Uterus (tissue), 4 donors: ENCODE measurements around the gene PTPRD. TPM values are rescaled to one million over a fixed set of nuclear protein-coding genes. Genes with fewer than 3 reads are reported as not detected.

Source experiments
- DNase-seq, 2 donors: peaks; one replicate each; pipeline ENCODE4 v3.0.0-alpha.2; 2019 to 2020
- H3K27ac ChIP-seq, 2 donors: fragments of 200-600 bp; sonication (generic); 1 replicate in 1 of 2; 2 replicates in 1 of 2; pipeline ENCODE4 v1.5.1; 2016 to 2018
- H3K27me3 ChIP-seq, 2 donors: fragments of 200-600 bp; sonication (generic); one replicate each; pipeline ENCODE4 v1.5.1; 2018 to 2019; ENCODE audit warnings: control low read depth in 1 of 2
- H3K36me3 ChIP-seq, 2 donors: fragments of 200-600 bp; sonication (generic); one replicate each; pipeline ENCODE4 v1.5.1; 2019; ENCODE audit warnings: control low read depth in 1 of 2
- H3K4me1 ChIP-seq, 2 donors: fragments of 200-600 bp; sonication (generic); one replicate each; pipeline ENCODE4 v1.5.1; 2018 to 2019; ENCODE audit warnings: control low read depth in 1 of 2
- H3K4me3 ChIP-seq, 2 donors: fragments of 200-600 bp; sonication (generic); 1 replicate in 1 of 2; 2 replicates in 1 of 2; pipeline ENCODE4 v1.5.1; 2018 to 2019; ENCODE audit warnings: mild to moderate bottlenecking in 1 of 2
- H3K9me3 ChIP-seq, 2 donors: fragments of 200-600 bp; sonication (generic); one replicate each; pipeline ENCODE4 v1.5.1; 2019; ENCODE audit warnings: control low read depth in 1 of 2
- POLR2A ChIP-seq, 2 donors: fragments of 450-650 bp; IDR thresholded peaks; one replicate each; pipeline ENCODE4 v1.6.1; 2016; ENCODE audit warnings: antibody characterized with exemption in 2 of 2, mild to moderate bottlenecking in 1 of 2, moderate library complexity in 1 of 2
- intact Hi-C: fragments of 100-400 bp; cut with DNase I; formaldehyde crosslinking; loops from one replicate; pipeline ENCODE4 v1.15.1; 2023; ENCODE audit warnings: low total_unique reads
- total RNA-seq, 4 donors: library from RNA; depleted of rRNA in 3 of 4; stranded (reverse); fragments of >200 nt in 3 of 4; gene quantifications; one replicate each; pipeline versions ENCODE4 v1.1.0 to v1.2.4, GENCODE V29; 2014 to 2023
- TF ChIP-seq, protein P1 (sequence below), 4 experiments: fragments of 200-600 bp in 2 of 4; fragments of 450-650 bp in 2 of 4; sonication (generic) in 2 of 4; IDR thresholded peaks; one replicate each; pipeline ENCODE4 v1.5.1; 2016 to 2019; ENCODE audit warnings: antibody characterized with exemption in 4 of 4, mild to moderate bottlenecking in 2 of 4, moderate library complexity in 1 of 4
- donor health status: DM: yes; HTN: yes; CAD: no.

The PTPRD gene
- total RNA-seq, 4 donors from 2014 or later, result 1.2 to 136 (median 26.4) TPM

DNA sequence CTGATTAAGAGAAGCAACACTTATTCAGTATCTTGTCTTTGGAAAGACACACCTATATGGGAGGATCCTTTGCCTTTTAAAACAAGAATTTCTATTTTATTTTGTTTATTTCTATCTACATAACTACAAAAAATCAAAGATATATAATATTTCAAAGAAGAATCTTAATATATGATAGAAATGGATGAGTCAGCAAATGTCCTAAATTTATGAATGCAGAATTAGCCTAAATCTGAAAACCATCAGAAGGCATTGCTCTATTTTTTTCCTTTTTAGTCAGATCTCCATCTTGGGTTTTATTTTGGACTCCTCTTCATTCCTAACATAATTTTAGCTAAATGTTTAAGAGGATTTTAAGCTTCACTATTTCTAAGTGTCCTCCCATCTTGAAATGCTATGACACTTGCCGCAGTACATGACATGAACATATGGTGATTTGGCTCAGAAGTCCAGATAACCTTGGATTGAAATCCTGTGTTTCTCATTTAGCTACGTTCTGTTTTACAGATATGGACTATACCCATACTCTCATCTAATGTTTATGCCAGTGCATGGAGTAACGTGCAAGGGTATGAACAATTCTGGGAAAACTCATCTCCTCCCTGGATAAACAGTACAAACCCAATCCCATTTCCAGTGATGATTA is 1490.4 kb downstream of the PTPRD start:
- intact Hi-C loops, result no loop called here
- no peak for DNase-seq
- Histone ChIP-seq H3K36me3 (no peaks in the 10 kb centered on the region), H3K4me1 (no peaks in the 10 kb centered on the region), H3K27me3 (no peaks in the 10 kb centered on the region), H3K27ac (no peak overlapping the region), H3K9me3 (no peaks in the 10 kb centered on the region), H3K4me3 (no peak overlapping the region)
- TF ChIP-seq POLR2A (IDR thresholded peaks at IDR 0.05), result no peak
- TF ChIP-seq, protein P1, sequence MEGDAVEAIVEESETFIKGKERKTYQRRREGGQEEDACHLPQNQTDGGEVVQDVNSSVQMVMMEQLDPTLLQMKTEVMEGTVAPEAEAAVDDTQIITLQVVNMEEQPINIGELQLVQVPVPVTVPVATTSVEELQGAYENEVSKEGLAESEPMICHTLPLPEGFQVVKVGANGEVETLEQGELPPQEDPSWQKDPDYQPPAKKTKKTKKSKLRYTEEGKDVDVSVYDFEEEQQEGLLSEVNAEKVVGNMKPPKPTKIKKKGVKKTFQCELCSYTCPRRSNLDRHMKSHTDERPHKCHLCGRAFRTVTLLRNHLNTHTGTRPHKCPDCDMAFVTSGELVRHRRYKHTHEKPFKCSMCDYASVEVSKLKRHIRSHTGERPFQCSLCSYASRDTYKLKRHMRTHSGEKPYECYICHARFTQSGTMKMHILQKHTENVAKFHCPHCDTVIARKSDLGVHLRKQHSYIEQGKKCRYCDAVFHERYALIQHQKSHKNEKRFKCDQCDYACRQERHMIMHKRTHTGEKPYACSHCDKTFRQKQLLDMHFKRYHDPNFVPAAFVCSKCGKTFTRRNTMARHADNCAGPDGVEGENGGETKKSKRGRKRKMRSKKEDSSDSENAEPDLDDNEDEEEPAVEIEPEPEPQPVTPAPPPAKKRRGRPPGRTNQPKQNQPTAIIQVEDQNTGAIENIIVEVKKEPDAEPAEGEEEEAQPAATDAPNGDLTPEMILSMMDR (IDR thresholded peaks at IDR 0.05), result no peak

DNA sequence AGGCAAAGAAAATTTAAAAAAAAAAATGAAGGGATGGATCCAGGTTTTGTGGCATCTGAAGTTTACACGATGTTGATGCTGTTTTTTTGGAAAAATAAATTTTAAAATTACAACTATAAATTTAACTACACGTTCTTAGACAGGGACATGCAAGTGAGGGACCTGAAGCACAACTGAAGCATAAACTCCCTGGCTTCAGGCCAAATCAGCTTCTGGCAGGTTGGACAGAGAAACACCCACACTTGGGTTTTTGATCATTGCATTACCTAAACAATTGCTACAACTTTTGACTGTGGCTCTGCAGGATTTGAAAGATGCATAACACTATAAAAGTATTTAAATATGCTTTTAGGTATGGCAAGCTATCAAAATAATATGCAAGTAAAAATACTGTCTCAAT is 1494.9 kb downstream of the PTPRD start:
- TF ChIP-seq POLR2A (IDR thresholded peaks at IDR 0.05), result no peak
- TF ChIP-seq, protein P1 (IDR thresholded peaks at IDR 0.05), result no peak
- no peaks in the 10 kb centered on the region for H3K27me3 ChIP-seq
- H3K36me3 ChIP-seq, result no peaks in the 10 kb centered on the region
- no peaks in the 10 kb centered on the region for H3K4me1 ChIP-seq
- intact Hi-C loops, result no loop called here
- H3K27ac ChIP-seq, result no peak overlapping the region
- no peak for DNase-seq
- H3K9me3 ChIP-seq, result no peaks in the 10 kb centered on the region
- H3K4me3 ChIP-seq, result no peak overlapping the region

DNA sequence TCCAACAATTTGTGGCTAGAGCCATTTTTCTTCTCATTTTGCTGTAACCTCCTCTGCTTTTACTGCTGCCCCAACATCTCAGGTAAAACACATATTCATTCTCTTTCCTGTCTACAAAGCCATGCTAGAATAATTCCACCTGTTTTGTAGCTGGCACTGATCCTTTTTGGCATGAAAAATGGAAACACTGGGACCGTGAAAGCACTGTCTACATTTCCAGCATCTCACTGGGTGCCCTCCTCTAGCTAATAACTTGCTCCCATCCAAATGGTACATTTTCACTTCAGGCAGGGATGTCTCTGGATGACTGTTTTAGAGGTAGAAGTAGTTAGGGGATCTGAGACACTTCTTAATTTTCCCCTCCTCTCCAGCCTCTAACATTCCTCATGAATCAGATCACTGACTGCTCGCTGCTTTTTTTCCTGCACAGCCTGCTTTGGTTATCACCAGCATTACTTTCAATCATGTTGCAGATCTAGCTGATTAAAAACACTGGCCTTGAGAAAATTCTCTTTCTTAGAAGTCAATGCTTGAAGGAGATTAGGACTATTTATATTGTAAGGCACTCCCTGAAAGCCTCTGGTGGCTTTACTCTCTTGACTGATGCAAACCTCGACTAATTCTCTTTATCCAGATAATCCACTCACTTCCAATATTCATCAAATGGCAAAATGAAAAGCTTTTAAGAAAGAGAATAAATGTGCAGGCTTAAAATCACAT is 1500.6 kb downstream of the PTPRD start:
- intact Hi-C loops, result no loop called here
- Histone ChIP-seq H3K36me3 (no peaks in the 10 kb centered on the region), H3K9me3 (no peaks in the 10 kb centered on the region), H3K4me3 (no peak overlapping the region), H3K27ac (no peak overlapping the region), H3K4me1 (no peaks in the 10 kb centered on the region), H3K27me3 (no peaks in the 10 kb centered on the region)
- TF ChIP-seq, protein P1 (IDR thresholded peaks at IDR 0.05), result no peak
- TF ChIP-seq POLR2A (IDR thresholded peaks at IDR 0.05), result no peak
- no peak for DNase-seq

DNA sequence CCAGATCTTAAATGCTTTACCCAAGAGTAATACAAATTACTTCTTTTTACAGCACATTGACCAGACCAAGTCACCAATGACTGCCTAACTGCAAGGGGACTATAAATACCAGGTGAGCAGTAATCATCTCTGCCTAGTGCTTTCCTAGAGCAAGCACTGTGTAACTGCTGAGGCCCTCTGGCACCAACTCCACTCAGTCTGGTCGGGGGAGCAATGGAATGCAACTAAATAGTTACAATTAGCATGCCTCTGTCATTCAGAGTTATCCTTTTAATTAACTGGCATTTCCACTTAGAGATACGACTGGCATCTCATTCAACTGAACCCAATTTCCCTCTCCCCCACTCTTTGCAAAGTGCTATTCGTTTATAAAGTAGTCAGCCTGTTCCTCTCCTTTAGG is 1504.2 kb downstream of the PTPRD start:
- Histone ChIP-seq H3K27ac (no peak overlapping the region), H3K27me3 (no peaks in the 10 kb centered on the region), H3K4me1 (no peaks in the 10 kb centered on the region), H3K4me3 (no peak overlapping the region), H3K36me3 (no peaks in the 10 kb centered on the region), H3K9me3 (no peaks in the 10 kb centered on the region)
- TF ChIP-seq POLR2A (IDR thresholded peaks at IDR 0.05), result no peak
- TF ChIP-seq, protein P1 (IDR thresholded peaks at IDR 0.05), result no peak
- intact Hi-C loops, result no loop called here
- DNase-seq, result no peak

DNA sequence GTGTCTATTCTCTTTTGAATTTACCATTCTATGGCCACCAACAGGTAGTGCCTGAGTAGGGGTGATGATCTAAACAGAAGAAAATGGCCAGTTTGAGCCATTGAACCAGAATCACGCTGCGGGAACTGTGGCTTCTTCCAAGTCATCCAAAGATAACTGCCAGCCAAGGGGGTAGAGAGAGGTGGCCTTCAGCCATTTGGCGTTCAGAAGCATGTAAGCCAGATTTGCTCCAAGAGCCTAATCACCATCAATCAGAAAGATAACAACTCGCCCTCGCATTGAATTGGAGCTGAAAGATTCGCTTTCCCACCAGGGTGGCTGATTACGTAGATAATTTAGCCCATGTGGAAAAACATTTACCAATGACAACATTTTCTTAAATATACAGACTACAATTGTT is 1510.5 kb downstream of the PTPRD start:
- Histone ChIP-seq H3K4me3 (no peak overlapping the region), H3K27me3 (no peaks in the 10 kb centered on the region), H3K4me1 (no peaks in the 10 kb centered on the region), H3K27ac (no peak overlapping the region), H3K36me3 (no peaks in the 10 kb centered on the region), H3K9me3 (no peaks in the 10 kb centered on the region)
- intact Hi-C loops, result no loop called here
- TF ChIP-seq POLR2A (IDR thresholded peaks at IDR 0.05), result no peak
- TF ChIP-seq, protein P1 (IDR thresholded peaks at IDR 0.05), result no peak
- no peak for DNase-seq
